GM20000 (cell line): Measurements from ENCODE around the gene PLCD3.
"Not testable (repeated sequence)": the region's sequence is repeated elsewhere in the genome, so short reads cannot be mapped to it uniquely, and the experiment has no call there.

Source experiments
- DNase-seq: peaks from one replicate; pipeline ENCODE4 v3.0.0; 2012; ENCODE audit warnings: low spot score
- CTCF ChIP-seq: IDR thresholded peaks from 2 replicates; pipeline ENCODE4 v1.5.1; 2012; ENCODE audit warnings: mild to moderate bottlenecking, control low read depth; ENCODE audit errors: extremely low read depth, missing control alignments

The PLCD3 gene

GRCh38 chr17:45127207-45127547 is 5.1 kb downstream of the PLCD3 start:
- DNase-seq = no peak
- TF ChIP-seq CTCF = no peak

GRCh38 chr17:45125509-45125908 is 6.8 kb downstream of the PLCD3 start:
- no peak for TF ChIP-seq CTCF
- DNase-seq = no peak

GRCh38 chr17:45124797-45125122 is 7.6 kb downstream of the PLCD3 start:
- not testable (repeated sequence) for DNase-seq

GRCh38 chr17:45123930-45124796 is 8.2 kb downstream of the PLCD3 start:
- no peak for DNase-seq
- no peak for TF ChIP-seq CTCF

- no peak for TF ChIP-seq CTCF
- DNase-seq = no peak
Measured at GRCh38 chr17:45123076-45123770, 9.1 kb downstream of the PLCD3 start.

- TF ChIP-seq CTCF = no peak
- no peak for DNase-seq
Measured at GRCh38 chr17:45121055-45121454, 11.3 kb downstream of the PLCD3 start.

GRCh38 chr17:45120558-45120957 is 11.8 kb downstream of the PLCD3 start:
- TF ChIP-seq CTCF = no peak
- DNase-seq = no peak

- no peak for TF ChIP-seq CTCF
- no peak for DNase-seq
Measured at GRCh38 chr17:45119964-45120363, 12.4 kb downstream of the PLCD3 start.
